CD14-positive monocyte (primary cell): Measurements from ENCODE around the gene SLC26A2. TPM values are rescaled to one million over a fixed set of nuclear protein-coding genes. Genes with fewer than 3 reads are reported as not detected.
A peak's percentile ranks its signal among the peaks of the same experiment; 100 is the strongest.

Experiments
- DNase-seq, 3 donors: peaks; one replicate each; pipeline ENCODE4 v3.0.0-alpha.2; 2011 to 2022
- H2AFZ ChIP-seq: 2 replicates; pipeline ENCODE4 v1.6.0; 2012; ENCODE audit warnings: mild to moderate bottlenecking, low read depth, low read length, inconsistent platforms; ENCODE audit not compliant: insufficient read depth, poor library complexity, severe bottlenecking
- H3K27ac ChIP-seq, 2 donors: 1 replicate in 1 of 2; 2 replicates in 1 of 2; pipeline ENCODE4 v1.5.1; 2012 to 2013; ENCODE audit warnings: low read length in 2 of 2, control low read depth in 1 of 2, inconsistent platforms in 1 of 2, low read depth in 1 of 2, mild to moderate bottlenecking in 1 of 2
- H3K27me3 ChIP-seq, 2 donors: one replicate each; pipeline versions ENCODE4 v1.6.0 to v1.6.1; 2011 to 2013; ENCODE audit warnings: low read length in 2 of 2; ENCODE audit not compliant: control insufficient read depth in 2 of 2, insufficient read depth in 2 of 2
- H3K36me3 ChIP-seq, 2 donors: replicated peaks in 1 of 2; 1 replicate in 1 of 2; 2 replicates in 1 of 2; pipeline versions ENCODE4 v1.5.1 to v1.6.1; 2012 to 2013; ENCODE audit warnings: low read length in 2 of 2, control low read depth in 1 of 2, inconsistent platforms in 1 of 2, mild to moderate bottlenecking in 1 of 2; ENCODE audit not compliant: insufficient read depth in 2 of 2, control insufficient read depth in 1 of 2
- H3K4me1 ChIP-seq, 2 donors: 1 replicate in 1 of 2; 2 replicates in 1 of 2; pipeline versions ENCODE4 v1.5.1 to v1.6.1; 2012 to 2013; ENCODE audit warnings: low read length in 2 of 2, control low read depth in 1 of 2, inconsistent platforms in 1 of 2, mild to moderate bottlenecking in 1 of 2, moderate library complexity in 1 of 2; ENCODE audit not compliant: insufficient read depth in 2 of 2, control insufficient read depth in 1 of 2
- H3K4me2 ChIP-seq: replicated peaks from 2 replicates; pipeline ENCODE3; 2012; ENCODE audit warnings: low read length, moderate library complexity, mild to moderate bottlenecking; ENCODE audit not compliant: poor library complexity, severe bottlenecking; ENCODE audit errors: extremely low read depth
- H3K4me3 ChIP-seq, 3 experiments: fragments of 200-600 bp in 1 of 3; sonication (generic) in 1 of 3; replicated peaks in 1 of 3; 1 replicate in 2 of 3; 2 replicates in 1 of 3; pipeline ENCODE4 v1.5.1; 2011 to 2013; ENCODE audit warnings: low read length in 3 of 3, mild to moderate bottlenecking in 3 of 3, control low read depth in 2 of 3, low read depth in 2 of 3, inconsistent platforms in 1 of 3, moderate library complexity in 1 of 3
- H3K79me2 ChIP-seq: 2 replicates; pipeline ENCODE4 v1.6.0; 2012; ENCODE audit warnings: mild to moderate bottlenecking, control low read depth, inconsistent platforms, low read length, moderate library complexity; ENCODE audit not compliant: insufficient read depth
- H3K9ac ChIP-seq: 2 replicates; pipeline ENCODE4 v1.6.0; 2017; ENCODE audit warnings: low read length, mild to moderate bottlenecking; ENCODE audit not compliant: insufficient read depth, poor library complexity, severe bottlenecking
- H3K9me3 ChIP-seq, 2 donors: replicated peaks in 1 of 2; 1 replicate in 1 of 2; 2 replicates in 1 of 2; pipeline versions ENCODE4 v1.5.1 to v1.6.1; 2012 to 2013; ENCODE audit warnings: low read length in 2 of 2, control low read depth in 1 of 2; ENCODE audit not compliant: control insufficient read depth in 1 of 2, insufficient read depth in 1 of 2
- H4K20me1 ChIP-seq: 2 replicates; pipeline ENCODE4 v1.6.0; 2012; ENCODE audit warnings: mild to moderate bottlenecking, low read length, control low read depth, moderate library complexity; ENCODE audit not compliant: insufficient read depth
- H3K27ac Mint-ChIP-seq, 7 donors: one replicate each; pipeline ENCODE4 v1.8.0; 2020; ENCODE audit warnings: mild to moderate bottlenecking in 7 of 7, mixed read lengths in 7 of 7, moderate library complexity in 6 of 7, inconsistent platforms in 2 of 7
- H3K27me3 Mint-ChIP-seq, 3 donors: one replicate each; pipeline ENCODE4 v1.8.0; 2021 to 2022; ENCODE audit warnings: low read depth in 3 of 3, mild to moderate bottlenecking in 3 of 3, mixed read lengths in 3 of 3, moderate library complexity in 3 of 3, inconsistent platforms in 1 of 3
- H3K36me3 Mint-ChIP-seq, 2 donors: one replicate each; pipeline ENCODE4 v1.8.0; 2020; ENCODE audit warnings: mixed read lengths in 2 of 2, inconsistent platforms in 1 of 2, mild to moderate bottlenecking in 1 of 2
- H3K4me1 Mint-ChIP-seq: one replicate; pipeline ENCODE4 v1.8.0; 2020; ENCODE audit warnings: mild to moderate bottlenecking, mixed read lengths
- H3K4me3 Mint-ChIP-seq, 2 donors: one replicate each; pipeline ENCODE4 v1.8.0; 2020; ENCODE audit warnings: mild to moderate bottlenecking in 2 of 2, mixed read lengths in 2 of 2, moderate library complexity in 1 of 2
- H3K9me3 Mint-ChIP-seq, 7 donors: one replicate each; pipeline ENCODE4 v1.8.0; 2020 to 2022; ENCODE audit warnings: mixed read lengths in 7 of 7, mild to moderate bottlenecking in 6 of 7, moderate library complexity in 6 of 7, inconsistent platforms in 2 of 7
- CTCF ChIP-seq: fragments of 200-600 bp; IDR thresholded peaks from one replicate; pipeline ENCODE4 v1.8.0; 2022; ENCODE audit warnings: antibody characterized with exemption, mild to moderate bottlenecking
- WGBS: methylation state at CpG from one replicate; pipeline ENCODE4 v1.1.5; 2013; ENCODE audit warnings: missing lambda C conversion rate; ENCODE audit not compliant: insufficient coverage; 5-methylcytosine and 5-hydroxymethylcytosine counted together
- intact Hi-C, 2 donors: fragments of 100-400 bp; cut with micrococcal nuclease; formaldehyde crosslinking; loops; one replicate each; pipeline versions ENCODE4 v1.15.0 to v1.15.1; 2023
- polyA minus RNA-seq: library from RNA; depleted of rRNA, polyadenylated mRNA; stranded (reverse); fragments of >200 nt; gene quantifications from 2 replicates; pipeline ENCODE4 v1.2.3, GENCODE V29; 2012
- polyA plus RNA-seq, 3 donors: library from polyadenylated mRNA; depleted of rRNA in 1 of 3; unstranded in 2 of 3; stranded (reverse) in 1 of 3; fragments of 300-500 nt in 2 of 3; fragments of >200 nt in 1 of 3; fragmentation: Illumina TruSeq in 2 of 3; gene quantifications; 1 replicate in 2 of 3; 2 replicates in 1 of 3; pipeline ENCODE4 v1.2.3, GENCODE V29; 2012 to 2021
- total RNA-seq, 12 experiments: library from RNA in 1 of 12; stranded (reverse) in 1 of 12; fragments of 120-200 nt in 1 of 12; gene quantifications; one replicate each; pipeline ENCODE4 v1.2.4 and lab custom pipeline; 2013 to 2026; ENCODE audit warnings: mixed read lengths in 6 of 12, inconsistent platforms in 1 of 12

Gene SLC26A2
- total RNA-seq (2013) = 6.1 TPM
- polyA plus RNA-seq (1 to 10 TPM; 1.9 to 3.6 (median 3.1) TPM), polyA minus RNA-seq (2.2 and 2.9 TPM in 2 replicates), total RNA-seq (lab: John Stamatoyannopoulos, UW) (32.4 to 108 (median 56.1) reads per million in 11 experiments)

GRCh38 chr5:149960272-149961185 is at the start of gene SLC26A2:
SLC26A2 (plus strand) TSS chr5:149960758; CDS start chr5:149977653, 16,895 bp downstream.
- H3K27me3 ChIP-seq = no peaks in the 10 kb centered on the region
- H3K27ac Mint-ChIP-seq = peak within 1 kb of the TSS; percentile 96 to 99 (median 97)
- no peaks in the 10 kb centered on the region for H3K9me3 ChIP-seq
- H3K36me3 ChIP-seq = no peaks in the 10 kb centered on the region
- H3K9me3 Mint-ChIP-seq = peaks cover 0 to 2% (median 0%) of the 10 kb centered on the region in 7 donors
- H3K4me3 Mint-ChIP-seq = peak within 1 kb of the TSS; percentile 89 to 94
- TF ChIP-seq CTCF = no peak
- H3K36me3 Mint-ChIP-seq = peaks cover 2 to 3% of the 10 kb centered on the region in 2 donors
- peak within 1 kb of the TSS; percentile 87 for H3K4me2 ChIP-seq
- H3K9ac ChIP-seq = peak within 1 kb of the TSS; percentile 78
- WGBS = under 1% methylated on average over 79 of the region's 84 CpGs
- peaks cover 18 to 29% of the 10 kb centered on the region in 2 donors for H3K4me1 ChIP-seq
- peaks cover 31% of the 10 kb centered on the region for H3K4me1 Mint-ChIP-seq
- H3K27ac ChIP-seq = peak within 1 kb of the TSS; percentile 93
- H2AFZ ChIP-seq = peak within 1 kb of the TSS; percentile 96
- peaks cover 0 to 1% (median 0%) of the 10 kb centered on the region in 3 donors for H3K27me3 Mint-ChIP-seq
- intact Hi-C loops = loop anchor here in 1 of 2 donors (2.0 to 5.0 kb wide), 2 partner anchors 20 to 42 kb away; partner anchors contain the start of genes HMGXB3 and TIGD6
- peak; percentile 96 to 98 (median 98) for DNase-seq
- no peaks in the 10 kb centered on the region for H4K20me1 ChIP-seq
- peaks cover 28% of the 10 kb centered on the region for H3K79me2 ChIP-seq
- H3K4me3 ChIP-seq = peak within 1 kb of the TSS; percentile 60 to 77 (median 77)

DNA sequence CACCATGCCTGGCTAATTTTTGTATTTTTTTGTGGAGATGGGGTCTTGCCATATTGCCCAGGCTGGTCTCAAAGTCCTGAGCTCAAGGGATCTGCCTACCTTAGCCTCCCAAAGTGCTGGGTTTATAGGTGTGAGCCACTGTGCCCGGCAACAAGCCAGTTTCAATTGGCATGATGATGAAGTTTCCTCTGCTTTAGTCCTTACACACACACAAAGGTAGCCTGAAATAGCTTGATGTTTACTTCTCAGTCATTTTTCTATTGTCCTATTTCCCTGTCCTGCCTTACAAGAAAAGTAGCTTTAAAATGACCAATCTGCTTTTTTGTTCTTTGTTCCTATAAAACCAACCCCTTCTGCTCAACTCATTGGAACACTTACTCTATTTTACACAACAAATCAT is 49.5 kb upstream of the SLC26A2 start:
- H3K36me3 ChIP-seq = no peaks in the 10 kb centered on the region
- no peak for TF ChIP-seq CTCF
- no peak overlapping the region for H2AFZ ChIP-seq
- no peak overlapping the region for H3K4me3 ChIP-seq
- no CpG with 5 or more reads among the region's 1 CpG for WGBS
- Mint-ChIP-seq H3K9me3 (no peaks in the 10 kb centered on the region), H3K4me1 (peaks cover 8% of the 10 kb centered on the region), H3K36me3 (no peaks in the 10 kb centered on the region), H3K4me3 (no peak overlapping the region), H3K27ac (no peak overlapping the region), H3K27me3 (peaks cover 0 to 2% (median 2%) of the 10 kb centered on the region in 3 donors)
- no peaks in the 10 kb centered on the region for H3K9me3 ChIP-seq
- no peaks in the 10 kb centered on the region for H3K27me3 ChIP-seq
- H3K4me2 ChIP-seq = no peak overlapping the region
- H3K27ac ChIP-seq = no peak overlapping the region
- H4K20me1 ChIP-seq = no peaks in the 10 kb centered on the region
- no peak overlapping the region for H3K9ac ChIP-seq
- intact Hi-C loops = no loop called here
- no peak for DNase-seq
- no peaks in the 10 kb centered on the region for H3K4me1 ChIP-seq
- H3K79me2 ChIP-seq = no peaks in the 10 kb centered on the region
